GM23338 (cell line): ENCODE measurements around the gene UNC5B. TPM values are rescaled to one million over a fixed set of nuclear protein-coding genes. Genes with fewer than 3 reads are reported as not detected.

Source experiments
- ATAC-seq: fragments of 200-7000 bp; cut with Tn5 transposase; 3 replicates; pipeline ENCODE4 v1.9.1; 2020
- DNase-seq: peaks from one replicate; pipeline ENCODE4 v3.0.0-alpha.2; 2015; ENCODE audit warnings: low spot score
- H2AFZ ChIP-seq: fragments of 200-600 bp; sonication (generic); 2 replicates; pipeline ENCODE4 v1.8.0; 2016; ENCODE audit warnings: antibody characterized with exemption, mild to moderate bottlenecking, moderate library complexity
- H3F3A ChIP-seq: fragments of 200-600 bp; sonication (generic); replicated peaks from 2 replicates; pipeline ENCODE4 v1.8.0; 2017; ENCODE audit warnings: antibody characterized with exemption, mixed run types, low read depth
- H3K27ac ChIP-seq: fragments of 200-600 bp; sonication (generic); 2 replicates; pipeline ENCODE4 v1.6.1; 2016; ENCODE audit warnings: low read depth
- H3K27me3 ChIP-seq: fragments of 200-600 bp; sonication (generic); 2 replicates; pipeline ENCODE4 v1.8.0; 2016; ENCODE audit warnings: mild to moderate bottlenecking, mixed run types, moderate library complexity; ENCODE audit not compliant: insufficient read depth
- H3K36me3 ChIP-seq: fragments of 200-600 bp; sonication (generic); 2 replicates; pipeline ENCODE4 v1.8.0; 2016; ENCODE audit warnings: mild to moderate bottlenecking; ENCODE audit not compliant: insufficient read depth
- H3K4me1 ChIP-seq: fragments of 200-600 bp; sonication (generic); 2 replicates; pipeline ENCODE4 v1.8.0; 2016; ENCODE audit warnings: mild to moderate bottlenecking, moderate library complexity; ENCODE audit not compliant: insufficient read depth
- H3K4me2 ChIP-seq: fragments of 200-600 bp; sonication (generic); 2 replicates; pipeline ENCODE4 v1.7.1; 2017; ENCODE audit warnings: mixed run types
- H3K4me3 ChIP-seq: fragments of 200-600 bp; sonication (generic); 2 replicates; pipeline ENCODE4 v1.6.1; 2016; ENCODE audit warnings: mixed run types
- H3K79me2 ChIP-seq: fragments of 200-600 bp; sonication (generic); replicated peaks from 2 replicates; pipeline ENCODE4 v1.8.0; 2017; ENCODE audit warnings: mild to moderate bottlenecking; ENCODE audit not compliant: insufficient read depth
- H3K9me2 ChIP-seq: fragments of 200-600 bp; sonication (generic); 2 replicates; pipeline ENCODE4 v1.8.0; 2017; ENCODE audit not compliant: insufficient read depth
- H4K20me1 ChIP-seq: fragments of 200-600 bp; sonication (generic); replicated peaks from 2 replicates; pipeline ENCODE4 v1.8.0; 2017; ENCODE audit warnings: mild to moderate bottlenecking; ENCODE audit not compliant: insufficient read depth
- H3K27ac Mint-ChIP-seq: 2 replicates; pipeline ENCODE4 v1.8.0; 2020; ENCODE audit warnings: inconsistent platforms, mild to moderate bottlenecking, moderate library complexity, mixed read lengths
- H3K27me3 Mint-ChIP-seq: 3 replicates; pipeline ENCODE4 v1.8.0; 2022; ENCODE audit warnings: low read depth, mild to moderate bottlenecking, moderate library complexity, mixed read lengths, inconsistent platforms; ENCODE audit not compliant: insufficient read depth, poor library complexity
- H3K36me3 Mint-ChIP-seq: 3 replicates; pipeline ENCODE4 v1.8.0; 2021; ENCODE audit warnings: low read depth, mild to moderate bottlenecking, inconsistent platforms, moderate library complexity, mixed read lengths
- H3K4me1 Mint-ChIP-seq: 3 replicates; pipeline ENCODE4 v1.8.0; 2020; ENCODE audit warnings: mild to moderate bottlenecking, inconsistent platforms, mixed read lengths
- H3K4me3 Mint-ChIP-seq: 3 replicates; pipeline ENCODE4 v1.8.0; 2021; ENCODE audit warnings: moderate library complexity, mild to moderate bottlenecking, inconsistent platforms, mixed read lengths
- H3K9me3 Mint-ChIP-seq: 3 replicates; pipeline ENCODE4 v1.8.0; 2020; ENCODE audit warnings: moderate library complexity, mild to moderate bottlenecking, inconsistent platforms, mixed read lengths
- CREB1 ChIP-seq: fragments of 250-450 bp; sonication (Bioruptor Pico); IDR thresholded peaks from 2 replicates; pipeline ENCODE4 v1.5.0; 2020; ENCODE audit warnings: low read depth, mild to moderate bottlenecking, moderate library complexity
- EZH2 ChIP-seq: fragments of 200-600 bp; sonication (generic); IDR thresholded peaks from one replicate; pipeline ENCODE4 v1.8.0; 2017; ENCODE audit warnings: antibody characterized with exemption, mild to moderate bottlenecking, low read depth; ENCODE audit not compliant: unreplicated experiment
- EZH2phosphoT487 ChIP-seq: fragments of 200-600 bp; sonication (generic); IDR thresholded peaks from one replicate; pipeline ENCODE4 v1.8.1; 2018; ENCODE audit warnings: antibody characterized with exemption; ENCODE audit not compliant: unreplicated experiment
- NANOG ChIP-seq: IDR thresholded peaks from 2 replicates; pipeline ENCODE4 v1.6.1; 2016; ENCODE audit warnings: antibody characterized with exemption, borderline replicate concordance
- POLR2AphosphoS5 ChIP-seq: IDR thresholded peaks from 2 replicates; pipeline ENCODE4 v1.6.1; 2016; ENCODE audit warnings: antibody characterized with exemption, low read depth
- STAT1 ChIP-seq: IDR thresholded peaks from one replicate; pipeline ENCODE4 v1.6.1; 2016; ENCODE audit warnings: antibody characterized with exemption; ENCODE audit not compliant: unreplicated experiment
- ZNF331 ChIP-seq: fragments of 250-450 bp; sonication (Bioruptor Pico); IDR thresholded peaks from 2 replicates; pipeline ENCODE4 v1.5.0; 2020; ENCODE audit warnings: low read depth, mild to moderate bottlenecking, moderate library complexity
- polyA plus RNA-seq: library from polyadenylated mRNA; unstranded; fragments of >200 nt; fragmentation: Nextera tagmentation; extraction: Ambion mirVana; gene quantifications from 2 replicates; pipeline ENCODE4 v1.2.1, GENCODE V29; 2016
- total RNA-seq: library from RNA; depleted of rRNA; stranded (reverse); fragments of >200 nt; shearing (Covaris generic); gene quantifications from 2 replicates; pipeline ENCODE4 v1.2.3, GENCODE V29; 2014
- TF ChIP-seq, protein P1 (sequence below): IDR thresholded peaks from 2 replicates; pipeline ENCODE4 v1.6.1; 2016; ENCODE audit warnings: antibody characterized with exemption
- TF ChIP-seq, protein P2 (sequence below): IDR thresholded peaks from one replicate; pipeline ENCODE4 v1.6.1; 2018; ENCODE audit warnings: antibody characterized with exemption; ENCODE audit not compliant: unreplicated experiment

UNC5B gene
- total and polyA plus RNA-seq, 2 experiments from 2014 or later: 8.0 to 31.2 TPM

DNA sequence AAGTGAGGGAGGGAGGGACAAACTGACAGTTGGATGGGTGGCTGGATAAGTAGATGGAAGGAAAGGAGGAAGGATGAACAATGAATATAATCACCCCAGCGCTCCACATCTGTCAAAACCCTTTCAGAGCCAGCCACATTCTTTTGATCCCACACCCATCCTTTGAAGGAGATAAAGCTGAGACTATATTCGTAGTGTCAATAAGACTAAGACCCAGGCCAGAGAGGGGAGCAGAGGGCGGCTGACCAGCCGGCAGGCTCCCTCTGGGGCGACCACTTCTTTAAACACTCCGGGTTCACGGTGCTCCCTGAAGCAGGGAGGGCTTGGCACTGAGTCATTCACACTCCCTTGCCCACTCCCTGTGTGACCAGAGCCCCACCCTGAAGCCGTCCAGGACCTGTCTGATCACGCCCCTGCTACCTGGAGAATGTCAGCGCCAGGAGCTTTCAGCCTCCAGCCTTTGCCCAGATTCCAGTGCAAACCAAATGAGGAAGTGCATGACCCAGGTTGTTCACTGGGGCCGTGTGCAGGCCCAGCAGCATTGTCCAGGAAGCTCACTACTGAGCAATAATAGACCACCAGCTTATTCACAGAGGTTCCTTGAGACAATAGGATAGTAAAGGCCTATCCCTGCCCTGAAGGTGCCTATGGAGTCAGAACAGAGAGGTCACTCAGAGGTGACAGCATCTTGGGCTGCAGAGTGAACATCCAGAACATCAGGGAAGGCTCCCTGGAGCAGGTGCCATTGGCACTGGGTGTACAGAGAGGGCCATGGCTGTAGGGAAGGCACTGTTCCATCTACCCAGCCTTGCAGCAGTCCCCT is 34.4 kb downstream of the UNC5B start:
- H3K4me1 Mint-ChIP-seq: peaks cover 38% of the 10 kb centered on the region

DNA sequence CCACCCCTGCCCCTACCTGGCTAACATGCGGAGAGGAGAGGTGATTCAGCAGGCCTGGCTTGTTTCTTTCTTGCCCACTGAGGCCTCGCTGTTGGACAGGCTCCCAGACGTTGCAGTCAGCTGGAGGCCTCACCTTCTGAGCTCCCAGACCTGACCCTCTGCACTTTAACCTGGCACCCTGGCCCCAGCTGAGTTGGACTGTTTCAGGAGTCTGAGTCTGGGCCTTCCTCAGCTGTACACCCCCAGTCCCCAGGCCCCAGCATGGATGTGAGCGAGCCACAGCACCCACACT is 35.0 kb downstream of the UNC5B start:
- H3K9me3 Mint-ChIP-seq: no peaks in the 10 kb centered on the region

More for the DNA sequence above, 34.4 kb downstream of the UNC5B start:
- Mint-ChIP-seq H3K9me3 (no peaks in the 10 kb centered on the region), H3K4me3 (no peak overlapping the region), H3K36me3 (no peaks in the 10 kb centered on the region), H3K27me3 (peaks cover 15% of the 10 kb centered on the region), H3K27ac (no peak overlapping the region)
- H3K27ac ChIP-seq: no peak overlapping the region
- no peak overlapping the region for H3K4me3 ChIP-seq
- H3K36me3 ChIP-seq: no peaks in the 10 kb centered on the region
- H2AFZ ChIP-seq: no peak overlapping the region
- no peaks in the 10 kb centered on the region for H3K9me2 ChIP-seq
- no peaks in the 10 kb centered on the region; the same call in 1 of the 2 replicates for H3K4me1 ChIP-seq
- no peak for ATAC-seq
- DNase-seq: no peak
- TF ChIP-seq POLR2AphosphoS5 (no peak), NANOG (no peak), STAT1 (no peak), ZNF331 (CRISPR knock-in tag) (no peak), EZH2phosphoT487 (no peak), CREB1 (CRISPR knock-in tag) (no peak), EZH2 (no peak)
- TF ChIP-seq, protein P1, sequence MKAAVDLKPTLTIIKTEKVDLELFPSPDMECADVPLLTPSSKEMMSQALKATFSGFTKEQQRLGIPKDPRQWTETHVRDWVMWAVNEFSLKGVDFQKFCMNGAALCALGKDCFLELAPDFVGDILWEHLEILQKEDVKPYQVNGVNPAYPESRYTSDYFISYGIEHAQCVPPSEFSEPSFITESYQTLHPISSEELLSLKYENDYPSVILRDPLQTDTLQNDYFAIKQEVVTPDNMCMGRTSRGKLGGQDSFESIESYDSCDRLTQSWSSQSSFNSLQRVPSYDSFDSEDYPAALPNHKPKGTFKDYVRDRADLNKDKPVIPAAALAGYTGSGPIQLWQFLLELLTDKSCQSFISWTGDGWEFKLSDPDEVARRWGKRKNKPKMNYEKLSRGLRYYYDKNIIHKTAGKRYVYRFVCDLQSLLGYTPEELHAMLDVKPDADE: no peak
- TF ChIP-seq, protein P2, sequence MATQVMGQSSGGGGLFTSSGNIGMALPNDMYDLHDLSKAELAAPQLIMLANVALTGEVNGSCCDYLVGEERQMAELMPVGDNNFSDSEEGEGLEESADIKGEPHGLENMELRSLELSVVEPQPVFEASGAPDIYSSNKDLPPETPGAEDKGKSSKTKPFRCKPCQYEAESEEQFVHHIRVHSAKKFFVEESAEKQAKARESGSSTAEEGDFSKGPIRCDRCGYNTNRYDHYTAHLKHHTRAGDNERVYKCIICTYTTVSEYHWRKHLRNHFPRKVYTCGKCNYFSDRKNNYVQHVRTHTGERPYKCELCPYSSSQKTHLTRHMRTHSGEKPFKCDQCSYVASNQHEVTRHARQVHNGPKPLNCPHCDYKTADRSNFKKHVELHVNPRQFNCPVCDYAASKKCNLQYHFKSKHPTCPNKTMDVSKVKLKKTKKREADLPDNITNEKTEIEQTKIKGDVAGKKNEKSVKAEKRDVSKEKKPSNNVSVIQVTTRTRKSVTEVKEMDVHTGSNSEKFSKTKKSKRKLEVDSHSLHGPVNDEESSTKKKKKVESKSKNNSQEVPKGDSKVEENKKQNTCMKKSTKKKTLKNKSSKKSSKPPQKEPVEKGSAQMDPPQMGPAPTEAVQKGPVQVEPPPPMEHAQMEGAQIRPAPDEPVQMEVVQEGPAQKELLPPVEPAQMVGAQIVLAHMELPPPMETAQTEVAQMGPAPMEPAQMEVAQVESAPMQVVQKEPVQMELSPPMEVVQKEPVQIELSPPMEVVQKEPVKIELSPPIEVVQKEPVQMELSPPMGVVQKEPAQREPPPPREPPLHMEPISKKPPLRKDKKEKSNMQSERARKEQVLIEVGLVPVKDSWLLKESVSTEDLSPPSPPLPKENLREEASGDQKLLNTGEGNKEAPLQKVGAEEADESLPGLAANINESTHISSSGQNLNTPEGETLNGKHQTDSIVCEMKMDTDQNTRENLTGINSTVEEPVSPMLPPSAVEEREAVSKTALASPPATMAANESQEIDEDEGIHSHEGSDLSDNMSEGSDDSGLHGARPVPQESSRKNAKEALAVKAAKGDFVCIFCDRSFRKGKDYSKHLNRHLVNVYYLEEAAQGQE: no peak
- H3K4me2 ChIP-seq: no peak overlapping the region
- no peaks in the 10 kb centered on the region for H3F3A ChIP-seq
- peaks cover 7% of the 10 kb centered on the region; the same call in 1 of the 2 replicates for H3K79me2 ChIP-seq
- H4K20me1 ChIP-seq: peaks cover 6% of the 10 kb centered on the region
- no peaks in the 10 kb centered on the region for H3K27me3 ChIP-seq

More for the DNA sequence above, 35.0 kb downstream of the UNC5B start:
- ATAC-seq: no peak
- H3K36me3 ChIP-seq: no peaks in the 10 kb centered on the region
- peaks cover 9% of the 10 kb centered on the region; the same call in 1 of the 2 replicates for H3K79me2 ChIP-seq
- TF ChIP-seq STAT1: no peak
- H3F3A ChIP-seq: no peaks in the 10 kb centered on the region
- no peak overlapping the region for H2AFZ ChIP-seq
- no peaks in the 10 kb centered on the region; the same call in 1 of the 2 replicates for H3K4me1 ChIP-seq
- Mint-ChIP-seq H3K4me3 (no peak overlapping the region), H3K36me3 (no peaks in the 10 kb centered on the region), H3K4me1 (peaks cover 43% of the 10 kb centered on the region), H3K27ac (no peak overlapping the region), H3K27me3 (peaks cover 11% of the 10 kb centered on the region)
- no peak for DNase-seq
- no peak overlapping the region for H3K27ac ChIP-seq
- no peak overlapping the region for H3K4me3 ChIP-seq
- H3K4me2 ChIP-seq: no peak overlapping the region
- no peaks in the 10 kb centered on the region for H3K27me3 ChIP-seq
- H4K20me1 ChIP-seq: peaks cover 6% of the 10 kb centered on the region
- no peaks in the 10 kb centered on the region for H3K9me2 ChIP-seq
